Endothelial cell (in vitro differentiated cells): ENCODE data around the gene LIPM. TPM values are rescaled to one million over a fixed set of nuclear protein-coding genes. Genes with fewer than 3 reads are reported as not detected.

ENCODE experiments used
- DNase-seq: peaks from one replicate; pipeline ENCODE4 v3.0.0; 2021; ENCODE audit warnings: low spot score
- H3K27ac Mint-ChIP-seq: one replicate; pipeline ENCODE4 v1.8.0; 2021; ENCODE audit warnings: mixed read lengths, inconsistent platforms; ENCODE audit not compliant: unreplicated experiment
- H3K27me3 Mint-ChIP-seq: one replicate; pipeline ENCODE4 v1.8.0; 2021; ENCODE audit warnings: mild to moderate bottlenecking, moderate library complexity, mixed read lengths, inconsistent platforms; ENCODE audit not compliant: unreplicated experiment
- H3K36me3 Mint-ChIP-seq: one replicate; pipeline ENCODE4 v1.8.0; 2021; ENCODE audit warnings: mild to moderate bottlenecking, low read depth, mixed read lengths, inconsistent platforms; ENCODE audit not compliant: unreplicated experiment
- H3K4me1 Mint-ChIP-seq: one replicate; pipeline ENCODE4 v1.8.0; 2021; ENCODE audit warnings: mild to moderate bottlenecking, mixed read lengths, inconsistent platforms; ENCODE audit not compliant: unreplicated experiment
- H3K4me3 Mint-ChIP-seq: one replicate; pipeline ENCODE4 v1.8.0; 2021; ENCODE audit warnings: mild to moderate bottlenecking, mixed read lengths, inconsistent platforms; ENCODE audit not compliant: unreplicated experiment
- H3K9me3 Mint-ChIP-seq: one replicate; pipeline ENCODE4 v1.8.0; 2021; ENCODE audit warnings: mixed read lengths, inconsistent platforms; ENCODE audit not compliant: unreplicated experiment
- CTCF ChIP-seq: fragments of 200-600 bp; sonication (generic); IDR thresholded peaks from one replicate; pipeline ENCODE4 v1.5.0; 2021; ENCODE audit warnings: antibody characterized with exemption; ENCODE audit not compliant: unreplicated experiment
- total RNA-seq: library from RNA; stranded (reverse); fragmentation: NEBNext Ultra II Directional; extraction: Animal tissue kit (Norgen Biotek cat#: 25700); gene quantifications from one replicate; pipeline ENCODE4 v1.2.1, GENCODE V29; 2021; ENCODE audit not compliant: unreplicated experiment

The LIPM gene
- total RNA-seq, 1 donor from 2014 or later, result 0.31 TPM

- H3K27ac Mint-ChIP-seq, result no peak overlapping the region
- no peak overlapping the region for H3K4me3 Mint-ChIP-seq
- TF ChIP-seq CTCF, result no peak
- no peaks in the 10 kb centered on the region for H3K4me1 Mint-ChIP-seq
- H3K27me3 Mint-ChIP-seq, result no peaks in the 10 kb centered on the region
- DNase-seq, result no peak
- H3K9me3 Mint-ChIP-seq, result no peaks in the 10 kb centered on the region
- H3K36me3 Mint-ChIP-seq, result no peaks in the 10 kb centered on the region
These were observed 21.3 kb upstream of the LIPM start for GRCh38 chr10:88781206-88781605.

DNA sequence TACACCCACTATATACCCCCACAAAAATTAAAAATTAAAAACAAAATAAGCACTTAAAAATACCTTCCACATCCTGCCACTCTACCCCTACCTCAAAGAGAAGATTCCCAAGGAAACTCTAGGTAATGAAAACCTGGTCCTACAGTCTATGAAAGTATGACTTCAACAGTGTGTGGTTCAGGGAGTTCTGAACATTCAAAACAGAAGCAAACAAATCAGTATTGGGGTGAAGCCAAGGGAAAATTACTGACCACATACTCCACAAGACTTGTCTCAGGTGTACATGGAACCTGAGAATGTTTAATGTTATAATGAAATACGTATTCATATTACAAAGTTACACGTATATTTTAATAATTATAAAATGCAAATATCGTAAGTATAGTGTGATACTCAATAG lies 20.3 kb upstream of the LIPM start:
- no peak overlapping the region for H3K27ac Mint-ChIP-seq
- H3K9me3 Mint-ChIP-seq, result no peaks in the 10 kb centered on the region
- no peaks in the 10 kb centered on the region for H3K36me3 Mint-ChIP-seq
- no peaks in the 10 kb centered on the region for H3K27me3 Mint-ChIP-seq
- H3K4me1 Mint-ChIP-seq, result no peaks in the 10 kb centered on the region
- DNase-seq, result no peak
- no peak overlapping the region for H3K4me3 Mint-ChIP-seq
- TF ChIP-seq CTCF, result no peak

- no peak for DNase-seq
- no peaks in the 10 kb centered on the region for H3K9me3 Mint-ChIP-seq
- H3K36me3 Mint-ChIP-seq, result no peaks in the 10 kb centered on the region
- no peak for TF ChIP-seq CTCF
- no peak overlapping the region for H3K27ac Mint-ChIP-seq
- H3K4me1 Mint-ChIP-seq, result no peaks in the 10 kb centered on the region
- H3K4me3 Mint-ChIP-seq, result no peak overlapping the region
- no peaks in the 10 kb centered on the region for H3K27me3 Mint-ChIP-seq
These were observed 18.8 kb upstream of the LIPM start for GRCh38 chr10:88783724-88784123.

GRCh38 chr10:88786032-88786770 lies 16.3 kb upstream of the LIPM start:
- no peak overlapping the region for H3K27ac Mint-ChIP-seq
- H3K27me3 Mint-ChIP-seq, result no peaks in the 10 kb centered on the region
- no peak overlapping the region for H3K4me3 Mint-ChIP-seq

More at GRCh38 chr10:88786032-88786770, 16.3 kb upstream of the LIPM start:
- Mint-ChIP-seq H3K36me3 (no peaks in the 10 kb centered on the region), H3K4me1 (no peaks in the 10 kb centered on the region), H3K9me3 (no peaks in the 10 kb centered on the region)
- TF ChIP-seq CTCF, result no peak
- DNase-seq, result no peak
